ENCODE results near the gene ACSS2. TPM values are rescaled to one million over a fixed set of nuclear protein-coding genes. Genes with fewer than 3 reads are reported as not detected.
A peak's percentile ranks its signal among the peaks of the same experiment; 100 is the strongest.

The ACSS2 gene
- total RNA-seq, 2 experiments from 2014 or later = 27.4 to 29.6 TPM

DNA sequence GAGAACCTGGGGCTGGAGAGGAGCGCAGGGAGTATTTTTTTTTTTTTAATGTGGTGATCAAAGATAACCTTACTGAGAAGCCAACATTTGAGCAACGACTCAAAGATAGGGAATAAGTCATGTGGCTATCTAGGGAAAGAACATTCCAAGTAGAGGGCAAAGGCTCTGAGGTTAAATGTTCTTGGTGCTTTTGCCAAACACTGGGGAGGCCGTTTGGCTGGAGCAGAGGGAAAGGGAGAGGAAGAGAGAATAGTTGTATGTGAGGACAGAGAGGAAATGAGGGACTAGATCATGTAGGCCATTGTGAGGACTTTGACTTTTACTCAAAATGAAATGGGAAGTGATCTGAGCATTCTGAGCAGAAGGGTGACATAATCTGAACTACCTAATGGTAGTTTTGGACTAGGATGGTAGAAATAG lies 27.8 kb downstream of the ACSS2 start:
- Mint-ChIP-seq H3K27ac (no peak overlapping the region), H3K27me3 (no peaks in the 10 kb centered on the region), H3K4me3 (no peak overlapping the region), H3K36me3 (peaks cover 15% of the 10 kb centered on the region), H3K4me1 (peaks cover 9% of the 10 kb centered on the region), H3K9me3 (peaks cover 2% of the 10 kb centered on the region)
- POLR2A ChIA-PET = interaction anchor here (0.6 to 0.7 kb wide), 3 partner anchors 13 to 58 kb away, joined by 3 to 4 read pairs (median 3); partner anchors contain the start of gene ACSS2
- ATAC-seq (ENCODE audit: low read depth) = no peak
- DNase-seq = no peak

- H3K4me1 Mint-ChIP-seq = peaks cover 8% of the 10 kb centered on the region
- no peak overlapping the region for H3K27ac Mint-ChIP-seq
- no peak for ATAC-seq (ENCODE audit: low read depth)
- peaks cover 11% of the 10 kb centered on the region for H3K36me3 Mint-ChIP-seq
- no peaks in the 10 kb centered on the region for H3K9me3 Mint-ChIP-seq
- no peak for DNase-seq
- POLR2A ChIA-PET = no interaction called here
- H3K4me3 Mint-ChIP-seq = no peak overlapping the region
- no peaks in the 10 kb centered on the region for H3K27me3 Mint-ChIP-seq
Observed at GRCh38 chr20:34907616-34908469, 31.4 kb downstream of the ACSS2 start.

DNA sequence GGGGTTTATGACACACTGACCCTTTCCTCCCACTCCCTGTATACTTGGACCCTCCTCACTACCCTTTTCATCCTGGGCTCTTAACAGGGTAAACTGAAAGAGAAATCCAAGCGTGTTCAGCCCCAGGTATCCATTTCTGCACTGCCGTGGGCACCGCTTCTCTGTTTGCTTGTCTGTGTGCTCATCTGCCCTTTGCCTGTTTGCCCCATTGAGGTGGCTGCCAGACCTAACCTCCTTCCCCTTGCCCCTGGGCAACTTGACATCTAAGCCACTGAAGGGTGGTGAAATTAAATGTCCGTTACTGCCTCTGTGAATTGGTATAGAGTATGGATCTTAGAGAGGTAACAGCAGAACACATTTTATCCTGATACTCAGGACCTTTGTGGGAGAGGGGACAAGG lies 38.7 kb downstream of the ACSS2 start:
- POLR2A ChIA-PET = no interaction called here
- no peak overlapping the region for H3K27ac Mint-ChIP-seq
- no peak for ATAC-seq (ENCODE audit: low read depth)
- no peak overlapping the region for H3K4me3 Mint-ChIP-seq
- H3K4me1 Mint-ChIP-seq = peaks cover 13% of the 10 kb centered on the region
- H3K9me3 Mint-ChIP-seq = peaks cover 1% of the 10 kb centered on the region
- no peak for DNase-seq
- peaks cover 29% of the 10 kb centered on the region for H3K36me3 Mint-ChIP-seq
- H3K27me3 Mint-ChIP-seq = no peaks in the 10 kb centered on the region

DNA sequence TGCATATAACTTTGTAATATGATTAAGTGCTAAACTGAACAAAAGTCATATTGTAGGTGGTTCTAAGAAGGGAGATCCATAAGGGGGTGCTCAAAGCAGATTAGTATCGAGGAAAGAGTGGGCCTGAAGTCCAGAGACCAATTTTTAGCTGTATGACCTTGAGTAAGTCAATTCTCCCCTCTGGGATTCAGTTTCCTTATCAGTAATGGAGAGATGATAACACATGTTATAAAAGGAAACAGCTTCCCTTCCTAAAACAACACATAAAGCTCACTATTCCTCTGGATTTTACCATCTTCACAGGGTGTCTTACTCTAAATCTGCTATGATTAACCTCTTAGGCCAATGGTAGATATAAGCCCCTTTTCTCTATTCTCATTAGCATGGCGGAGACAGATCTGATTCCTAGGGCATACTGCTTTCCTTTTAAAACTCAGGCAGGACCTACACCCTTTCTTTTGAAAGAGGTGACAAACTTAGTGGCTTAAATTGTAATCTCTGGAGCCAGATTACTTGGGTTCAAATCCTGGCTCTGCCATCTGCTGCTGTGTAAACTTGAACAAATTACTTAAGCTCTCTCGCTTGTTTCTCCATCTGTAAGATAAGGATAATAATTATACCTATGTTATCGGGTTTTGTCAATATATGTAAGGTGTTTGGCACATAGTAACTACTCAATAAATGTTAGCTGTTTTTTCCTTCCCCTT lies 39.5 kb downstream of the ACSS2 start:
- H3K9me3 Mint-ChIP-seq = peaks cover 1% of the 10 kb centered on the region
- H3K27me3 Mint-ChIP-seq = no peaks in the 10 kb centered on the region
- peaks cover 36% of the 10 kb centered on the region for H3K36me3 Mint-ChIP-seq
- DNase-seq (no peak), ATAC-seq (ENCODE audit: low read depth) (no peak)
- H3K27ac Mint-ChIP-seq = no peak overlapping the region
- H3K4me1 Mint-ChIP-seq = peaks cover 13% of the 10 kb centered on the region
- POLR2A ChIA-PET = no interaction called here
- no peak overlapping the region for H3K4me3 Mint-ChIP-seq

DNA sequence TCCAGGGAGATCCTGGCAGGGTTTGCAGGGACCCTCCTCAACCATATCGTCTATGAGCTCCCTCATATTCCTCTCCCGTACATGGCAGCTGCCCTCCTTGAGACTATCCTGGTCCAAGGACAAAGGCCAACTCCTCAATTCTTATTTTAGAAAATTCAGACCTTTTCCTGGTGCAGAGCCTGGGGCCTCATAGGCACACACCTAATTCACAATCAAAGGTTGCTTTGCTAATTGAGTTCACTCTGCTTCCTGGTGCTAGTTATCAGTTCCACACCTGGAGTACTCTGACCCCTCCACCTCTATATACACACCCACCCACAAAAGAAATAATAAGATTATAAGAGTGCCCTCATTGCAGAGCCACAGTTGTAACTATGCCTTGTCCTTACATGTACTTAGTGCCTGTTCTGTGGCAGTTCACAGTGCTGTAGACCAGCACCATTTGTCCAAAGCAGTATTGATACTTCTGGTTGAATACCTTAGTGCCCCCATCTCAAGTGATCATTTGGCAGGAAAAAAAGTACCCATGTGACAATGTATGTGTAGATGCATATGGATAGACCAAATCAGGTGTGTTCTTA lies 40.5 kb downstream of the ACSS2 start:
- DNase-seq (no peak), ATAC-seq (ENCODE audit: low read depth) (no peak)
- POLR2A ChIA-PET = no interaction called here
- Mint-ChIP-seq H3K4me3 (no peak overlapping the region), H3K4me1 (peaks cover 13% of the 10 kb centered on the region), H3K27ac (no peak overlapping the region), H3K9me3 (peaks cover 1% of the 10 kb centered on the region), H3K27me3 (no peaks in the 10 kb centered on the region), H3K36me3 (peaks cover 37% of the 10 kb centered on the region)

DNA sequence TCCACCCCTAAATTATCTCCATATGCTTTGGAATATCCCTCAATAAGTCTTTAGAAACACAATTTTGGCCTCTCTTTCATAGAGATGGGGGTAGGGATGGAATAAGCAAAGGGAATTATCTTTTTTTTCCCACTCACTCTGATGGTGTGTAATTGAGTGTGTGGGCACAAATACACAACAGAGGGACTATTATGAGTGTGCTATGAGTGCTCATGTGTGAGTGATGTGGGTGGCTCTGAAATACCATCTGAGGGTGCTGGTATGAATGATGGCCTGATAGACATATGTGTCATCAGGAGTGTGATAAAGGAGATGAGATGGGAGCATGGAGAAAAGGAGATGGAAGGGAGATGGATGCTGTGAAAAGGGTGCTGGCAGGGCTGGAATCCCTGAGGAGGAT lies 43.6 kb downstream of the ACSS2 start:
- H3K4me3 Mint-ChIP-seq = no peak overlapping the region
- peaks cover 32% of the 10 kb centered on the region for H3K36me3 Mint-ChIP-seq
- no peaks in the 10 kb centered on the region for H3K27me3 Mint-ChIP-seq
- no peak for ATAC-seq (ENCODE audit: low read depth)
- H3K27ac Mint-ChIP-seq = no peak overlapping the region
- H3K4me1 Mint-ChIP-seq = peaks cover 13% of the 10 kb centered on the region
- DNase-seq = no peak
- H3K9me3 Mint-ChIP-seq = peaks cover 1% of the 10 kb centered on the region
- POLR2A ChIA-PET = interaction anchor here (1.0 kb wide), 1 partner anchor 12 kb away, joined by 3 read pairs; no protein-coding TSS in a partner anchor

- Mint-ChIP-seq H3K27me3 (no peaks in the 10 kb centered on the region), H3K4me1 (peaks cover 22% of the 10 kb centered on the region), H3K9me3 (peaks cover 1% of the 10 kb centered on the region), H3K4me3 (no peak overlapping the region), H3K27ac (no peak overlapping the region), H3K36me3 (peaks cover 42% of the 10 kb centered on the region)
- no peak for ATAC-seq (ENCODE audit: low read depth)
- no peak for DNase-seq
- POLR2A ChIA-PET = no interaction called here
Observed at GRCh38 chr20:34921436-34921835, 45.0 kb downstream of the ACSS2 start.

- peaks cover 20% of the 10 kb centered on the region for H3K4me1 Mint-ChIP-seq
- no peak overlapping the region for H3K4me3 Mint-ChIP-seq
- no peak for DNase-seq
- ATAC-seq (ENCODE audit: low read depth) = no peak
- H3K27ac Mint-ChIP-seq = no peak overlapping the region
- POLR2A ChIA-PET = no interaction called here
- H3K9me3 Mint-ChIP-seq = peaks cover 1% of the 10 kb centered on the region
- H3K36me3 Mint-ChIP-seq = peaks cover 40% of the 10 kb centered on the region
- no peaks in the 10 kb centered on the region for H3K27me3 Mint-ChIP-seq
Observed at GRCh38 chr20:34922654-34923381, 46.4 kb downstream of the ACSS2 start.

- Mint-ChIP-seq H3K36me3 (peaks cover 36% of the 10 kb centered on the region), H3K4me3 (no peak overlapping the region), H3K4me1 (peaks cover 16% of the 10 kb centered on the region), H3K27ac (no peak overlapping the region), H3K27me3 (no peaks in the 10 kb centered on the region), H3K9me3 (no peaks in the 10 kb centered on the region)
- ATAC-seq (ENCODE audit: low read depth) (no peak), DNase-seq (no peak)
- POLR2A ChIA-PET = no interaction called here
Observed at GRCh38 chr20:34923414-34923813, 47.0 kb downstream of the ACSS2 start.

DNA sequence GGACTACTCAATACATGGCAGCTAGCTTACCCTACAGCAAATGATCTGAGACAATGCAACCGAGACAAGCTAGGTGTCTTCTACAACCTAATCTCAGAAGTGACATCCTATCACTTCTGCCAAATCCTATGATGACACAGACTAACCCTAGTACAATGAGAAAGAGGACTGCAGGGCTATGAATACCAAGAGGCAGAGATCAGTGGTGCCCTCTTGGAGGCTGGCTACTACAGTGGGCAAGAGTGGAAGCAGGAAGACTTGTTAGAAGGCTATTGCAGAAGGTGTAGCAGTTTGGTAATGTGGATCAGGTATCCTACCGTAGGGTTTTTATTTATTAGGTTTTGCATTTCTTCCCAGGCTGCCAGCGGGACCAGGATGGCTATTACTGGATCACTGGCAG lies 48.9 kb downstream of the ACSS2 start:
- H3K9me3 Mint-ChIP-seq = no peaks in the 10 kb centered on the region
- no peak overlapping the region for H3K27ac Mint-ChIP-seq
- H3K27me3 Mint-ChIP-seq = no peaks in the 10 kb centered on the region
- H3K4me1 Mint-ChIP-seq = peaks cover 16% of the 10 kb centered on the region
- H3K4me3 Mint-ChIP-seq = no peak overlapping the region
- POLR2A ChIA-PET = no interaction called here
- H3K36me3 Mint-ChIP-seq = peaks cover 30% of the 10 kb centered on the region
- no peak for DNase-seq
- no peak for ATAC-seq (ENCODE audit: low read depth)

DNA sequence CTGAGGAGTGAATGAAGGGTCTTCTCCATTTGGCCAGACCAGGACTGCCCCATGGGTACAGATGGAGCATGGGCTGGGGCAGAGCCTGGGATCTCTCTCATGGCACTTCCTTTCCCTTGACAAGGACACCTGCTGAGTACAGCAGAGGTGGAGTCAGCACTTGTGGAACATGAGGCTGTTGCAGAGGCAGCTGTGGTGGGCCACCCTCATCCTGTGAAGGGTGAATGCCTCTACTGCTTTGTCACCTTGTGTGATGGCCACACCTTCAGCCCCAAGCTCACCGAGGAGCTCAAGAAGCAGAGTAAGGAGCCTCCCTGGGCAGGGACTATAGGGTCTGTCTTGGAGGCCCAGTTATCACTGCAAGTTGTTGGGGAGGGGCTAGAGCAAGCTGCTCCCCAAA lies 49.6 kb downstream of the ACSS2 start:
- Mint-ChIP-seq H3K4me1 (peaks cover 16% of the 10 kb centered on the region), H3K36me3 (peaks cover 32% of the 10 kb centered on the region), H3K9me3 (no peaks in the 10 kb centered on the region), H3K4me3 (no peak overlapping the region), H3K27ac (peak overlapping the region; percentile 51), H3K27me3 (no peaks in the 10 kb centered on the region)
- ATAC-seq (ENCODE audit: low read depth) (peak; percentile 72), DNase-seq (no peak)
- POLR2A ChIA-PET = interaction anchor here (0.6 kb wide), 1 partner anchor 429 kb away, joined by 4 read pairs; no protein-coding TSS in a partner anchor

- DNase-seq (no peak), ATAC-seq (ENCODE audit: low read depth) (no peak)
- Mint-ChIP-seq H3K36me3 (peaks cover 31% of the 10 kb centered on the region), H3K4me3 (no peak overlapping the region), H3K27me3 (no peaks in the 10 kb centered on the region), H3K9me3 (no peaks in the 10 kb centered on the region), H3K4me1 (peaks cover 16% of the 10 kb centered on the region), H3K27ac (peak overlapping the region; percentile 28)
- POLR2A ChIA-PET = interaction anchor here (0.6 kb wide), 1 partner anchor 429 kb away, joined by 4 read pairs; no protein-coding TSS in a partner anchor
Observed at GRCh38 chr20:34926581-34926980, 50.2 kb downstream of the ACSS2 start.

- POLR2A ChIA-PET = no interaction called here
- ATAC-seq (ENCODE audit: low read depth) = no peak
- Mint-ChIP-seq H3K27me3 (no peaks in the 10 kb centered on the region), H3K4me3 (no peak overlapping the region), H3K36me3 (peaks cover 40% of the 10 kb centered on the region), H3K4me1 (peaks cover 20% of the 10 kb centered on the region), H3K27ac (peak overlapping the region; percentile 27), H3K9me3 (no peaks in the 10 kb centered on the region)
- no peak for DNase-seq
Observed at GRCh38 chr20:34927736-34928135, 51.3 kb downstream of the ACSS2 start.

Measured in activated naive CD8-positive, alpha-beta T cell treated with anti-CD3 and anti-CD28 coated beads, Interleukin-2, amount 10 ng/mL, durations not matched to agents 7 days and 5 days (primary cell).